ENCODE results near the gene RHOU. TPM values are rescaled to one million over a fixed set of nuclear protein-coding genes. Genes with fewer than 3 reads are reported as not detected.
"Not testable (repeated sequence)": the region's sequence is repeated elsewhere in the genome, so short reads cannot be mapped to it uniquely, and the experiment has no call there.

RHOU gene
- total RNA-seq, 1 experiment from 2014 or later = 6.5 TPM

DNA sequence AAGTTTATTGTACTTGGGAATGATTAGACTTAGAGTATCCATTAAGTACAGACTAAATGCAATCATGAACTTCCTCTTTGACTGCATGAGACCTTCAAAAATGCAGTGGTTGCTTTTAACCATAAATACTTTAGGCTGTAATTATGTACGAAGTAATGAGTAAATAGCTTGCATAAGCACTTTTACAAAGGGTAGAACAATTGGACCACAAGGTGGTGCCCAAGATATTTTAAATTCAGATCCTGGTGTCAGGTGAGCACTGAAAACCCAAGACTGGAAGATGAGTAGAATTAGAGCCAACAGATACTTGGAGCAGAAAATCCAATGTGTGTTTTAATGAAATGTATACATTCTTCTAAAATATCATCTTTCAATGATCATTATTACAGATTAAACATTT is 43.4 kb upstream of the RHOU start:
- no peak overlapping the region for H3K27ac Mint-ChIP-seq (ENCODE audit: unreplicated experiment)

GRCh38 chr1:228694447-228694846 is 40.8 kb upstream of the RHOU start:
- H3K27me3 Mint-ChIP-seq (ENCODE audit: unreplicated experiment); H3K4me3 Mint-ChIP-seq (ENCODE audit: low read depth, unreplicated experiment); H3K27ac Mint-ChIP-seq (ENCODE audit: unreplicated experiment); H3K9me3 Mint-ChIP-seq (ENCODE audit: low read depth, unreplicated experiment); BruUV-seq (replicated peaks); DNase-seq; H3K36me3 Mint-ChIP-seq (ENCODE audit: insufficient read depth, unreplicated experiment); intact Hi-C loops (cut with micrococcal nuclease; ENCODE audit: unreplicated experiment): not testable (repeated sequence)
- H3K4me1 Mint-ChIP-seq (ENCODE audit: low read depth, unreplicated experiment) = peaks cover 27% of the 10 kb centered on the region
- CTCF ChIA-PET = interaction anchor here (1.6 kb wide), 1 partner anchor 560 kb away, joined by 5 read pairs; no protein-coding TSS in a partner anchor

More for the DNA sequence above, 43.4 kb upstream of the RHOU start:
- Mint-ChIP-seq H3K4me3 (ENCODE audit: low read depth, unreplicated experiment) (no peak overlapping the region), H3K9me3 (ENCODE audit: low read depth, unreplicated experiment) (no peaks in the 10 kb centered on the region), H3K4me1 (ENCODE audit: low read depth, unreplicated experiment) (peaks cover 11% of the 10 kb centered on the region), H3K27me3 (ENCODE audit: unreplicated experiment) (peaks cover 15% of the 10 kb centered on the region), H3K36me3 (ENCODE audit: insufficient read depth, unreplicated experiment) (no peaks in the 10 kb centered on the region)
- CTCF ChIA-PET = interaction anchor here (0.5 to 3.0 kb wide), 11 partner anchors 19 to 647 kb away, joined by 3 to 13 read pairs (median 3); no protein-coding TSS in a partner anchor
- intact Hi-C loops (cut with micrococcal nuclease; ENCODE audit: unreplicated experiment) = loop anchor here (1.0 to 2.0 kb wide), 3 partner anchors 465 to 563 kb away; no protein-coding TSS in a partner anchor
- peak; percentile 58 for TF ChIP-seq CTCF (IDR thresholded peaks at IDR 0.05; ENCODE audit: unreplicated experiment)
- BruUV-seq (replicated peaks) = no TSS peak
- DNase-seq = peak; percentile 58

DNA sequence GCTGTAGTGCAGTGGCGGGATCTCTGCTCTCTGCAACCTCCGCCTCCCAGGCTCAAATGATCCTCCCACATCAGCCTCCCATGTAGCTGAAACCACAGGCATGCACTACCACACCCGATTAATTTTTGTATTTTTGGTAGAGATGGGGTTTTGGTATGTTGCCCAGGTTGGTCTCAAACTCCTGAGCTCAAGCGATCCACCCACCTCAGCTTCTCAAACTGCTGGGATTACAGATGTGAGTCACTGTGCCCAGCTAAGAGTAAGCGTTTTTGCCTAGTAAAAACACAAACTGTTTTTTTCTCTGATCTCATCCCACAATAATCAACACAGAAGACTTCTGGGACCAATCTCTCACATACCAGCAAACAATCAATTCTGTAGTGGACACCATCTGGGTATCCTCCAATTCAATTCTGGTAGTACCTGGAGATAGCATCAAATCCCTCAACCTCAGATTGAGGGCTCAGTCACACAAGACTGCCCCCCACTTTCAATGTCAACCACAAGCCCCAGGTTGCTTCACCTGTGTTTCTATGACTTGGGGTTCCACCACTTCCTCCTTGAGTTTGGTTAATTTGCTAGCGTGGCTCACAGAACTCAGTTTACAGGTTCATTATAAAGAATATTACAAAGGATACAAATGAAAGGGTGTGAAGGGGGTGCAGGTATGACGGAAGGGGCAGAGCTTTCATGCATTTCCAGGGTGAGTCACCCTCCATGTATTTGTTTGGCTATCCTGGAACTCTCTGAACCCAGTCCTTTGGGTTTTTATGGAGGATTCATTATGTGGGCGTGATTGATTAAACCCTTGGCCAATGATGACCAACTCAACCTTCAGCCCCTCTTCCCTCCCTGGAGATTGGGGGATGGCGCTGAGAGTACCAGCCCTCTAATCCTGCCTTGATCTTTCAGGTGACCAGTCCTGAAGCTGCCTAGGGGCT is 40.0 kb upstream of the RHOU start:
- Mint-ChIP-seq H3K36me3 (ENCODE audit: insufficient read depth, unreplicated experiment) (no peaks in the 10 kb centered on the region), H3K9me3 (ENCODE audit: low read depth, unreplicated experiment) (no peaks in the 10 kb centered on the region), H3K4me1 (ENCODE audit: low read depth, unreplicated experiment) (peaks cover 27% of the 10 kb centered on the region), H3K27me3 (ENCODE audit: unreplicated experiment) (no peaks in the 10 kb centered on the region), H3K4me3 (ENCODE audit: low read depth, unreplicated experiment) (no peak overlapping the region), H3K27ac (ENCODE audit: unreplicated experiment) (peak overlapping the region; percentile 20)
- intact Hi-C loops (cut with micrococcal nuclease; ENCODE audit: unreplicated experiment) = no loop called here
- CTCF ChIA-PET = no interaction called here
- TF ChIP-seq CTCF (IDR thresholded peaks at IDR 0.05; ENCODE audit: unreplicated experiment) = no peak
- no TSS peak for BruUV-seq (replicated peaks)
- no peak for DNase-seq

GRCh38 chr1:228697207-228698016 is 37.9 kb upstream of the RHOU start:
- peak; percentile 46 for DNase-seq
- CTCF ChIA-PET = interaction anchor here (1.0 to 1.4 kb wide), 2 partner anchors 17 to 557 kb away, joined by 3 to 7 read pairs; no protein-coding TSS in a partner anchor
- Mint-ChIP-seq H3K4me1 (ENCODE audit: low read depth, unreplicated experiment) (peaks cover 27% of the 10 kb centered on the region), H3K9me3 (ENCODE audit: low read depth, unreplicated experiment) (no peaks in the 10 kb centered on the region), H3K4me3 (ENCODE audit: low read depth, unreplicated experiment) (no peak overlapping the region), H3K36me3 (ENCODE audit: insufficient read depth, unreplicated experiment) (no peaks in the 10 kb centered on the region), H3K27ac (ENCODE audit: unreplicated experiment) (no peak overlapping the region), H3K27me3 (ENCODE audit: unreplicated experiment) (no peaks in the 10 kb centered on the region)
- intact Hi-C loops (cut with micrococcal nuclease; ENCODE audit: unreplicated experiment) = no loop called here
- no peak for TF ChIP-seq CTCF (IDR thresholded peaks at IDR 0.05; ENCODE audit: unreplicated experiment)
- no TSS peak for BruUV-seq (replicated peaks)

Data from Calu3 (cell line).